Breast epithelium (tissue), 3 donors: ENCODE results near the gene MIER2.
"Not testable (repeated sequence)": the region's sequence is repeated elsewhere in the genome, so short reads cannot be mapped to it uniquely, and the experiment has no call there.

ENCODE experiments used
- POLR2AphosphoS5 ChIP-seq, 3 donors: sonication (generic); formaldehyde crosslinking; IDR thresholded peaks; one replicate each; pipeline ENCODE4 v1.6.1; 2017; ENCODE audit warnings: antibody characterized with exemption in 3 of 3
- TF ChIP-seq, protein P1 (sequence below), 3 donors: fragments of 450-650 bp; IDR thresholded peaks; one replicate each; pipeline ENCODE4 v1.5.1; 2016 to 2017; ENCODE audit warnings: antibody characterized with exemption in 3 of 3, mild to moderate bottlenecking in 3 of 3, moderate library complexity in 3 of 3

DNA sequence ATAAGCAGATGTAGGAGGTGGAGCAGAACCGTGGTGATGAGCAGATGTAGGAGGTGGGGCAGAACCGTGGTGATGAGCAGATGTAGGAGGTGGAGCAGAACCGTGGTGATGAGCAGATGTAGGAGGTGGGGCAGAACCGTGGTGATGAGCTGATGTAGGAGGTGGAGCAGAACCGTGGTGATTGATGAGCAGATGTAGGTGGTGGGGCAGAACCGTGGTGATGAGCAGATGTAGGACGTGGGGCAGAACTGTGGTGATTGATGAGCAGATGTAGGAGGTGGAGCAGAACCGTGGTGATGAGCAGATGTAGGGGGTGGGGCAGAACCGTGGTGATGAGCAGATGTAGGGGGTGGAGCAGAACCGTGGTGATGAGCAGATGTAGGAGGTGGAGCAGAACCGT is 37.3 kb upstream of the MIER2 start:
- TF ChIP-seq, protein P1, sequence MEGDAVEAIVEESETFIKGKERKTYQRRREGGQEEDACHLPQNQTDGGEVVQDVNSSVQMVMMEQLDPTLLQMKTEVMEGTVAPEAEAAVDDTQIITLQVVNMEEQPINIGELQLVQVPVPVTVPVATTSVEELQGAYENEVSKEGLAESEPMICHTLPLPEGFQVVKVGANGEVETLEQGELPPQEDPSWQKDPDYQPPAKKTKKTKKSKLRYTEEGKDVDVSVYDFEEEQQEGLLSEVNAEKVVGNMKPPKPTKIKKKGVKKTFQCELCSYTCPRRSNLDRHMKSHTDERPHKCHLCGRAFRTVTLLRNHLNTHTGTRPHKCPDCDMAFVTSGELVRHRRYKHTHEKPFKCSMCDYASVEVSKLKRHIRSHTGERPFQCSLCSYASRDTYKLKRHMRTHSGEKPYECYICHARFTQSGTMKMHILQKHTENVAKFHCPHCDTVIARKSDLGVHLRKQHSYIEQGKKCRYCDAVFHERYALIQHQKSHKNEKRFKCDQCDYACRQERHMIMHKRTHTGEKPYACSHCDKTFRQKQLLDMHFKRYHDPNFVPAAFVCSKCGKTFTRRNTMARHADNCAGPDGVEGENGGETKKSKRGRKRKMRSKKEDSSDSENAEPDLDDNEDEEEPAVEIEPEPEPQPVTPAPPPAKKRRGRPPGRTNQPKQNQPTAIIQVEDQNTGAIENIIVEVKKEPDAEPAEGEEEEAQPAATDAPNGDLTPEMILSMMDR (IDR thresholded peaks at IDR 0.05), result not testable (repeated sequence)
- TF ChIP-seq POLR2AphosphoS5 (IDR thresholded peaks at IDR 0.05), result not testable (repeated sequence)
